GM21576 (cell line): ENCODE measurements around the gene EP400.
A peak's percentile ranks its signal among the peaks of the same experiment; 100 is the strongest.
"Not testable (repeated sequence)": the region's sequence is repeated elsewhere in the genome, so short reads cannot be mapped to it uniquely, and the experiment has no call there.

Experiments used
- ATAC-seq: cut with Tn5 transposase; IDR thresholded peaks from one replicate; pipeline ENCODE4 v1.9.1; 2021; ENCODE audit warnings: mild to moderate bottlenecking, moderate library complexity; ENCODE audit not compliant: unreplicated experiment

Gene EP400

DNA sequence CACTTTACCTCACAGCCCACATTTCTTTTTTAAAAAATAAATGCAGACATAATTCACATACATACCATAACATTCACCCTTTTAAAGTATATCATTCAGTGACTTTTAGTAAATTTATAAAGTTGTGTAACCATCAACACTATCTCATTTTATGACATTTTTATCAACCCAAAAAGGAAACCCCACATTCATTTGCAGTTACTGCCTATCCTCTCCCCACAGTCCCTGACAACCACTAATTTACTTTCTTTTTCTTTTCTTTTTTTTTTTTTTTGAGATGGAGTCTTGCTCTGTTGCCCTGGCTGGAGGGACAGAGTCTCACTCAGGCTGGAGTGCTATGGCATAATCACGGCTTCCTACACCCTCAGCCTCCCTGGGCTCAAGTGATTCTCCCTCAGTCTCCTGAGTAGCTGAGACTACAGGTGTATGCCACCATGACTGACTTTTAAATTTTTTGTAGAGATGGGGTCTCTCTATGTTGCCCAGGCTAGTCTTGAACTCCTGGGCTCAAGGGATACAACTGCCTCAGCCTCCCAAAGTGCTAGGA, 1.5 kb upstream of the EP400 start:
- ATAC-seq: no peak

DNA sequence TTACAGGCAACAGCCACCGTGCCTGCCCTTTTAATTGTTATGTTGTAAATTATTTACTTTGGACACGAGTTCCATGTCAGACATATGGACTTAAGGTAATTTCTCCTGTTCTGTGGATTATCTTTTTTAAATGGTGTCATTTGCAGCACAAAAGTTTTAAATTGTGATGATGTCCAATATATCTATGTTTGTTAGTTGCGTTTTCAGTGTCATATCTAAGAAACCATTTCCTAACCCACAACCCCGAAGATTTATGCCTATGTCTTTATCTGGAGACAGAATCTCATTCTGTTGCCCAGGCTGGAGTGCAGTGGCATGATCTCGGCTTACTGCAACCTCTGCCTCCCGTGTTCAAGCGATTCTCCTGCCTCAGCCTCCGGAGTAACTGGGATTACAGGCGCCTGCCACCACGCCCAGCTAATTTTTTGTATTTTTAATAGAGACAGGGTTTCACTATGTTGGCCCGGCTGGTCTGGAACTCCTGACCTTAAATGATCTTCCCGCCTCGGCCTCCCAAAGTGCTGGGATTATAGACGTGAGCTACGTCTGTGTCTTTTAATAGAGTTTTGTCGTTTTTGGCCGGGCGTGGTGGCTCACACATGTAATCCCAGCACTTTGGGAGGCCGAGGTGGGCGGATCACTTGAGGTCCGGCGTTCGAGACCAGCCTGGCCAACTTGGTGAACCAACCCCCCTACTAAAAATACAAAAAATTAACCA, 870 bp upstream of the EP400 start:
- ATAC-seq: not testable (repeated sequence)

DNA sequence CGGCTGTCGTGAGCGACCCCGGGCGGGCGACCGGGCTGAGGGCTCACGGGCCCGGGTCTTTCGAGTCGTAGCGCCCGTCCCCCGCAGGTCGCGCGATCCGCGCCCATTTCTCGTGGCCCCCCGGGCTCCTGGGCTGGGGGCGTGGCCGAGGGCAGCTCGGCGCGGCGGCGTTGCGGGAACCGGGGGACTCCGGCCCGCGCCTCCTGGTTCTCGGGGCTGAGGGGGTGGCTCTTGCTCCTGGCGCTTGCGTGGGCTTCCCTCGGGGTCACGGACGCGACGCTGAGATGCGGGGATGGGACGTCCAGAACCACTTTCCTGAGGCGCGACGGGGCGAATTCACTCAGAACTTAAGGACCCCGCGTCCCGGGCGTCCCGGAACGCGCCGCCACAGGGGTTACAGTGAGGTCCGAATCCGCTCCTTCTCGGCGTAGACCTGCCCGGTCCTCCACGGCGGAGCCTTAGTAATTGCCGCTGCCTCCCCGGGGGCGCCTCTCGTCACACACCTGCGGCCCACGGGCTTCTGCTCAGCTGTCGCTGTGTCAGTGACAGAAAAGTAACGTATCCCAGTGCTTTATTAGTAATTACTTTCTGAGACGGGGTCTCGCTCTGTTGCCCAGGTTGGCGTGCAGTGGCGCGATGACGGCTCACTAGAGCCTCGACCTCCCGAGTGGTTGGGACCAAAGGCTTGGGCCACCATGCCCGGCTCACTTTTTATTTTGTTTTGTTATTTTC, 606 bp downstream of the EP400 start:
- peak; percentile 33 for ATAC-seq

DNA sequence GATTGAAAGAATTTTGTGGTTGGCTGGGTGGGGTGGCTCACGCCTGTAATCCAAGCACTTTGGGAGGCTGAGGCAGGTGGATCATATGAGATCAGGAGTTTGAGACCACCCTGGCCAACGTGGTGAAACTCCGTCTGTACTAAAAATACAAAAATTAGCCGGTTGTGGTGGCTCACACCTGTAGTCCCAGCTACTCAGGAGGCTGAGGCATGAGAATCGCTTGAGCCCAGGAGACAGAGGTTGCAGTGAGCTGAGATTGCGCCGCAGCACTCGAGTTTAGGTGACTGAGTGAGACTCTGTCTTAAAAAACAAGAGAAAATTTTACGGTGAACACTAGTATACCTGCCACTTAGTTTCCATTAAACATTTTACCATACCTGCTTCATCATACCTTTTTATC, 4.1 kb downstream of the EP400 start:
- not testable (repeated sequence) for ATAC-seq

DNA sequence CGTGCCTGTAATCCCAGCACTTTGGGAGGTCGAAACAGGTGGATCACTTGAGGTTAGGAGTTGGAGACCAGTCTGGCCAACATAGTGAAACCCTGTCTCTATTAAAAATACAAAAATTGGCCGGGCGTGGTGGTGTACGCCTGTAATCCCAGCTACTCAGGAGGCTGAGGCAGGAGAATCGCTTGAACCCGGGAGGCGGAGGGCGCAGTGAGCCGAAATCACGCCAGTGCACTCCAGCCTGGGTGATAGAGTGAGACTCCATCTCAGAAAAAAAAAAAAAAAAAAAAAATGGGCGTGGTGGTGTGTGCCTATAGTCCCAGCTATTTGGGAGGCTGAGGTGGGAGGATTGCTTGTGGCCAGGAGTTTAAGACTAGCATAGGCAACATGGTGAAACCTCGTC, 4.7 kb downstream of the EP400 start:
- not testable (repeated sequence) for ATAC-seq

DNA sequence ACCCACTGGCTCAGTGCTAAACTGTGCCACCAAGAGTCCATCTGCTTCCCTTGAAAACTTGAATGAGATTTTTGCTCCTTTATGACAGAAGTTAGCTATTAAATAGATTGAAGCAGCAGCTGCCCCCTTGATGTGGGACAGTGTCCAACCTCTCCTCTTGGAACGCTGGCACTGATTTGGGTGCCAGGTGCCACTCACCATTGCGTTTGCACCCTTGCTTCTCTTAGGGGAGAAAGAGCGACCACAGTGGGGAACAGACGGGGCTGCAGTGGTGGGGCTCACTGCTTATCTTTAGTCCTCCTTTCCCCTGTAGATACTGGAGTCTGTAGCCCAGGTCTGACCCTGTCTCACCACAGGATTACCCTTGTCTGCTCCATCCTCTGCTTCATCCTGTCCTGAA, 9.4 kb downstream of the EP400 start:
- no peak for ATAC-seq

DNA sequence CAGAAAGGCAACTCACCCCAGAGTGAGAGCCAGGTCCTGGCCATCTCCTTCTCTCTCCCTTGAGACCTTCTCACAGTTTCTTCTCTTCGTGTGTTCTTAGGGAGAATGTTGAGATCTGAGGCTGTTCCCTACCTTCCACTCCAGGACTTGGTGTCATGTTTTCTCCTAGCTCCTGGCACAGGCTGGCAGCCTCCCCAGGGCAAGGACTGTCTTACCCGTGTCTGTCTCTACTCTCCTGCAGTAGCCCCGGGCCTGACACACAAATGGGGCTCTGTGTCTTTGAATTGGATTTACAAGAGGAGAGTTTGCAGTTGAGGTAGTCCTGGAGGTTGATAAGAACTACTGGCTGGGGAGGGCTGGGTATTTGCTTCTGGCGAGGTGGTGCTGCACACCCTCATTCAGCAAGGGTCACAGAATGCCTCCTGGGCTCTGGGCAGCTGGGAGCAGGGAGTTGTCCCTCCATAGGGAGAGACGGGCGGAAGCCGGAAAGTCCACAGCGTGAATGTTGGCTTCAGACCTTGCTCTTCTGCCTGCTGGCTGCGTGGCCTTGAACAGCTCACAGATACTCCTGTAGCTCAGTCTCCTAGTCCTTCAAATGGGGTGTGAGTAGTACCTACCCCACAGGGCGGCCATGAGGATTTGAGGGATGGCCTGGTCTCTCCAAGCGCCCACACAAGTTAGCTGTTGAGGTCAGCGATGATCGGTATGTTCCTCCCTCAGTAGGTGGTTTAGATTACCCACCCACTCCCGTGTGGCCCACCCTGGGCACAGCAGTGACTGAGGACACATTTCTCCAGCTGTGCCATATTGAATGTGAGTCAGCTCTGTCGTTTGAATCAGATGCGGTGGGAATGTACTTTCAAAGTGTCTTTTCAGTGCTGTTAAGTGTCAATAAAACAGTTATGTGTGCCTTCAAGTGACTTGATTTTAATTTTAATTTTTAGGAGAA, 10.2 kb downstream of the EP400 start:
- ATAC-seq: no peak

DNA sequence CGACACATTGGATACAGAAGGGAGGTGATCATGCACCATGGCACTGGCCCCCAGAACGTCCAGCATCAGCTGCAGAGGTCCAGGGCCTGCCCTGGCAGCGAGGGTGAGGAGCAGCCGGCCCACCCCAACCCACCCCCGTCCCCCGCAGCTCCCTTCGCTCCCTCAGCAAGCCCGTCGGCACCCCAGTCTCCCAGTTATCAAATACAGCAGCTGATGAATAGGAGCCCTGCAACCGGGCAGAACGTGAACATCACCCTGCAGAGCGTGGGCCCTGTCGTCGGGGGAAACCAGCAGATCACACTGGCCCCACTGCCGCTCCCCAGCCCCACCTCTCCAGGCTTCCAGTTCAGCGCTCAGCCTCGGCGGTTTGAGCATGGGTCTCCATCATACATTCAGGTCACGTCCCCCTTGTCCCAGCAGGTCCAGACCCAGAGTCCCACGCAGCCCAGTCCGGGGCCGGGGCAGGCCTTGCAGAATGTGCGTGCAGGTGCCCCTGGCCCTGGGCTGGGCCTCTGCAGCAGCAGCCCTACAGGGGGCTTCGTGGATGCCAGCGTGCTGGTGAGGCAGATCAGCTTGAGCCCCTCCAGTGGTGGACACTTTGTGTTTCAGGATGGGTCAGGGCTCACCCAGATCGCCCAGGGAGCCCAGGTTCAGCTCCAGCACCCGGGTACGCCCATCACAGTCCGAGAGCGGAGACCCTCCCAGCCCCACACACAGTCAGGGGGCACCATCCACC, 11.0 kb downstream of the EP400 start:
- not testable (repeated sequence) for ATAC-seq

DNA sequence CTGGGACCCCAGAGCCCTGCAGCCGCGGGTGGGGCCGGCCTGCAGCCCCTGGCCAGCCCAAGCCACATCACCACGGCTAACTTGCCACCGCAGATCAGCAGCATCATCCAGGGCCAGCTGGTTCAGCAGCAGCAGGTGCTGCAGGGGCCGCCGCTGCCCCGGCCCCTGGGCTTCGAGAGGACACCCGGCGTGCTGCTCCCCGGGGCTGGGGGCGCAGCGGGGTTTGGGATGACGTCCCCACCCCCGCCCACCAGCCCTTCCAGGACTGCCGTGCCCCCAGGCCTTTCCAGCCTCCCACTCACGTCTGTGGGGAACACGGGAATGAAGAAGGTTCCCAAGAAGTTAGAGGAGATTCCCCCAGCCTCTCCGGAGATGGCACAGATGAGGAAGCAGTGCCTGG, 11.6 kb downstream of the EP400 start:
- not testable (repeated sequence) for ATAC-seq

DNA sequence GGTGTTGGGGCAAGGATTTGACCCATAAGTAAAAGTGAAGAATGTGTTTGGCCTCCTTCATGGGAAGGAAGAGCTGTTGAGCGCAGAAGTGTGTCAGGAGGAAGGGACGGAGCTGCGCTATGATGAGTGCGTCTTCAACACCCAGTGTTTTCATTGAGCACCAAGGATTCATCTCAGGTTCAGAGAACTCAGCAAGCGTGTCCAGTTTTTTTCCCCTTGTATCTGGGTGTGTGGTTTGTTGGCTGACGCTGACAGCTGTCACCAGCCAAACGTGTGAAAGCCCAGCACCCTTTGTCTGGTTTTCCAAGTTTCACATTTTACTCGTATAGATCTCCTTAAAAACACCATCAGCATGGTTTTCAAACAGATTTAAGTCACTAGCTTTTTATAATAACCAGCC, 12.3 kb downstream of the EP400 start:
- ATAC-seq: no peak

DNA sequence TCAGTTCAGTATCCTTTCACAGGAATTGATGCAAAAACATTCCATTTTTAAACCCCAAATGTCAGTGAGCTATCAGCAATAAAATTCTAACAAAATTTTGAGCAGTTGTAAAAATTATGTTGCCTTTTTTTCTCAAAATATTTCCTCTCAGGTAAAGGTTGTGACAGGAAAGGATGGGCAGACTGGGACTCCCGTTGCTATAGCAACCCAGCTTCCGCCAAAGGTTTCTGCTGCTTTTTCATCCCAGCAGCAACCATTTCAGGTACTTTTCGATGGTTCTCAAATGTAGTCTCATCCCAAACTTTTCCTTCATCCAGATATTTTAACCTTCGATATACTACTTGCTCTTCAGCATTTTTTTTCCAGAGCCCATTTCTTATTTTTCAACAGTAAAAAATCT, 13.6 kb downstream of the EP400 start:
- no peak for ATAC-seq

DNA sequence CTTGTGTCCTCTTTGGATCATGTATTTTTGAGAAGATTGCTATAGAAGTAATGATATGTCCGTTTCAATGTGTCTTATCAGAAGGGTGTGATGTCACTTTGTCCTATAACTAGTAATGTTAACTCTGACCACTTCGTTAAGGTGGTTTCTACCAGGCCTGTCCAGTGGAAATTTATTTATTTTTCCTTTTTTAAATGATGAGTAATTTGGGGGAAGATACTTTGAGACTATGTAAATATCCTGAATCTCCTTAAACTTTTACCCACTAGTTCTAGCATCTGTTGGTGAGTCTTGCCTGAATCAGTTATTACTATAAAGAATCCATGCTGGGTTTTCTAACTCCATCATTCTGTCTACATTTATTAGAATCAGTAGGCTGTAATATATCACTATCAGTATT, 15.3 kb downstream of the EP400 start:
- ATAC-seq: no peak

DNA sequence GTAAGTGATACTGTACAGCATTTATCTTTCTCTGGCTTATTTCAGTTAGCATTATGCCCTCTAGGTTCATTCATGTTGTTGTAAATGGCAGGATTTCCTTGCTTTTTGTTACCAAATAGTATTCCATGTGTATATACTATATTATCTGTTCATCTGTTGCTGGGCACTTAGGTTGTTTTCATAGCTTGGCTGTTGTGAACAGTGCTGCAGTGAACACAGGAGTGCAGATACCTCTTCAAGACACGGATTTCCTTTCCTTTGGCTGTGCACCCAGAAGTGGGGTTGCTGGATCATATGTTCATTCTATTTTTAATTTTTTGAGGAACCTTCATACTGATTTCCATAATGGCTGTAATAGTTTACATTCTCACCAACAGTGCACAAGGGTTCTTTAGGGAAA, 21.5 kb downstream of the EP400 start:
- ATAC-seq: no peak

DNA sequence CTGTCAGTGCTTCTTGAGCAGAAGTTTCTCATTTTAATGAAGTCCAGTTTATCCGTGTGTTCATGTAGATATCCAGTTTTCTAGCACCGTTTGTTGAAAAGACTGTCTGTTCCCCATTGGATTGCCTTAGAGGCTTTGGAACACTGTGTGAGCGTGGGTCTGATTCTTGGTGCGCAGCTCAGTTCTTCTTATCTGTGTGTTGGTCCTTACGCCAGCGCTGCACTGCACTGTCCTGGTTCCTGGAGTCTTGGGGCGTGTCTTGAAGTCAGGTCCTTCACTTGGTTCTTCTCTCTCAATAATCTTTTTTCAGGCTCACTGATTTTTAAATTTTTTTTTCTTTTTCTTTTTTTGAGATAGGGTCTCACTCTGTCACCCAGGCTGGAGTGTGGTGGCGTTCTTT, 25.5 kb downstream of the EP400 start:
- ATAC-seq: no peak

DNA sequence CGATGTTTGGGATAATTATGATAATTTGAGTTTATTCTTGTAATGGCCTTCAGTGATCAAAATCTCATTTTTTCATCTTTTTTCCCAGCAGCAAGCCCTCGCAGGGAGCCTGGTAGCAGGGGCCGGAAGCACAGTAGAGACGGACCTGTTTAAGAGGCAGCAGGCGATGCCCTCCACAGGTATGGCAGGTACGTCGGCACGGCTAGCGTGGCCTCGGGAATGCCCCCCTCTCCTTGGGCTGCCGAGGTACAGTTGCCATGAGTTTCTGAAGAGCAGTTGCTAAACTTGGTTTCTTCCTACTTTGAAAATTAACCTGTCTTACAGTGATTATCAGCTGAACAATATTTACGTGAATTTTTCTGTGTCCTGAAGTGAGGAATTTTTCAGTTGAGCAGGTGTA, 29.9 kb downstream of the EP400 start:
- no peak for ATAC-seq

DNA sequence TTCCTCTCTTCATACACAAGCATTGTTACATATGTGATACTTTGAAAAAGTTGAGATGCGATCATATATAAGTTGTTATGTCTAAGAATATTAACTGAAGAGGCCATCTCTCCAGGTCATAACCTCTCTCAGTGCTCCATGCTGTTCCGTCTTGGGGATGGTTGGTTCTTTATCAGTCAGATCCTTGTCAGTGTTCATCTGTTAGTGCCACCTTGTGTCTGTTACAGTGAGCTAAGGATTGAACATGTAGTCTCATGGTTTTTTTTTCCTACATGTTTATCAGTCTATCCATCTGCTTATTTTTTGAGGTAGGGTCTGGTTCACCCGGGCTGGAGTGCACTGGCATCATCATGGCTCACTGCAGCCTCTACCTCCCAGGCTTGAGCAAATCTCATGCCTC, 30.5 kb downstream of the EP400 start:
- ATAC-seq: no peak

DNA sequence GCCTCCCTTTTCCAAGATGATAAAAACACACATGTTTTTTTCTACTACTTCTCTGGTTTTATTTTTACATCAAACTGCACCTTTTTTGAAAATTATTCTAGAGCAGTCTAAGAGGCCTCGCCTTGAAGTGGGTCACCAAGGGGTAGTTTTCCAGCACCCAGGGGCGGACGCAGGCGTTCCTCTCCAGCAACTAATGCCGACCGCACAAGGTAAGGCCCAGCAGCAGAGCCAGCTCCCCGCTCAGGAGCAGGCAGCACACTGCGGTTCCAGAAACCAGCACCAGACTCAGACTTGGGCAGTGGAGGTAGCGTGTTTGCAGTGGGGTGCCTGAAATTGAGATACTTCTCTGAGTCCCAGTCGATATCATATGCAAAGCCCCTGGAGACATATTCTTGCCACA, 31.6 kb downstream of the EP400 start:
- no peak for ATAC-seq

DNA sequence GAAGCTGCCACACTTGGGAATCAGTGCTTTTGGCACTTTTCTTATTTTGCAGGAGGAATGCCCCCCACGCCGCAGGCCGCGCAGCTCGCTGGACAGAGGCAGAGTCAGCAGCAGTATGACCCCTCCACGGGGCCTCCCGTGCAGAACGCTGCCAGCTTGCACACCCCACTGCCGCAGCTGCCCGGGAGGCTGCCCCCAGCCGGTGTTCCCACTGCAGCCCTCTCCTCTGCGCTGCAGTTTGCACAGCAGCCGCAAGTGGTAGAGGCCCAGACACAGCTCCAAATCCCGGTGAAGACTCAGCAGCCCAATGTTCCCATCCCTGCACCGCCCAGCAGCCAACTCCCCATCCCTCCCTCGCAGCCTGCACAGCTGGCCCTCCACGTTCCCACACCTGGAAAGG, 32.3 kb downstream of the EP400 start:
- no peak for ATAC-seq

DNA sequence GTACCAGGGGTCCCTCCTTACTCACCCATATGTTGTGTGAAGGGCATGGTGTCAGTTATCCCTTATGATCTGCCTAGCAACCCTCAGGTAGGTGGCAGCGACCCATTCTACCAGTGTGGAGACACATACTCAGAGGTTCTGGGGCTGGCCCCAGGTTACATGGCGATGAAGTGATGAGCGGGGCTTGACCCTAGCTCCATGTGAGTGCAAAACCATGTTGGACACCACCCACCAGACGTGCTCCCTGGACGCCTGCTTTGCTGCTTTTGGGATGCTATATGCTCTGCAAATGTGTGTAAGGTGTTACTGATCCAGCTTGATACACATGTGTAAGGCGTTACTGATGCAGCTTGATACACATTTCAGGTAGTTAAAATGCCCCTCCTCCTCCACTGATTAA, 33.3 kb downstream of the EP400 start:
- ATAC-seq: no peak

DNA sequence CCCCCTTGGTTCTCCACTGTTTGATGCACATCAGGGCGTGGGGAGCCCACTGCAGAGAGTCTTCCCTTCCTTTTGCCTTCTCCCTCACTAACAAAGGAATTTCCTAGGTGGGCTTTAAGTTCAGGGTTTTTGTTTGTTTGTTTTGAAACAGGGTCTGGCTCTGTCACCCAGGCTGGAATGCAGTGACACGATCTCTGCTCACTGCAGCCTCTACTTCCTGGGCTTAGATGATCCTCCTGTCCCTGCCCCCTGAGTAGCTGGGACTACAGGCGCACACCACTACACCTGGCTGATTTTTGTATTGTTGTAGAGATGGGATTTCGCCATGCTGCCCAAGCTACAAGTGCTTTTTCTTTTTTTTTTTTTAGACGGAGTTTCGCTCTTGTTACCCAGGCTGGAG, 33.8 kb downstream of the EP400 start:
- no peak for ATAC-seq

DNA sequence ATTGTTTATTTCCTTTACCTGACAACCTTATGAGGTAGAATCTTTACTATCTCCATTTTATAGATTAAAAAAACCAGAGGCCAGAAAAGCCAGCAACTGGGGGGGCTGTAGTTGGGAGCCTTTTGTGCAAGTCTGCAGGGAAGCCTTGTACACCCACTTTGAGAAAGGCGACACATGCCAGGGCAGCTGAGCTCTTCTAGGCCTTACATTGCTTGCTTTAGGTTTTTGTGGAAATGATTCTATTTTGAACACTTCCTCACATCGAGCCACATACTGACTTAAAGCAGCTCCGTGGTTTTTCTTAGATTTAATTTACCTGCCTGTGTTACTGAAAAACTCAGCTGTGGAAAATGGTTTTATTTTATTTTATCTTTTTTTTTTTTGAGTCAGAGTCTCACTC, 34.6 kb downstream of the EP400 start:
- no peak for ATAC-seq
